ENCODE measurements around the gene GRIK3.

Gene GRIK3

GRCh38 chr1:36879613-36880012, 154.7 kb downstream of the GRIK3 start:
- DNase-seq (ENCODE audit: low read depth in 3 of 3) = no peak

GRCh38 chr1:36876990-36877389, 157.3 kb downstream of the GRIK3 start:
- no peak for DNase-seq (ENCODE audit: low read depth in 3 of 3)

- DNase-seq (ENCODE audit: low read depth in 3 of 3) = no peak
These were observed 159.8 kb downstream of the GRIK3 start for GRCh38 chr1:36874271-36875060.

GRCh38 chr1:36872858-36873257, 161.5 kb downstream of the GRIK3 start:
- DNase-seq (ENCODE audit: low read depth in 3 of 3) = no peak

- DNase-seq (ENCODE audit: low read depth in 3 of 3) = no peak
These were observed 162.1 kb downstream of the GRIK3 start for GRCh38 chr1:36872126-36872754.

GRCh38 chr1:36871146-36871971, 163.0 kb downstream of the GRIK3 start:
- DNase-seq (ENCODE audit: low read depth in 3 of 3) = no peak

- no peak for DNase-seq (ENCODE audit: low read depth in 3 of 3)
These were observed 164.5 kb downstream of the GRIK3 start for GRCh38 chr1:36869826-36870225.

GRCh38 chr1:36869054-36869453, 165.3 kb downstream of the GRIK3 start:
- no peak for DNase-seq (ENCODE audit: low read depth in 3 of 3)

- no peak for DNase-seq (ENCODE audit: low read depth in 3 of 3)
These were observed 166.7 kb downstream of the GRIK3 start for GRCh38 chr1:36867575-36867974.

GRCh38 chr1:36866169-36866814, 168.0 kb downstream of the GRIK3 start:
- DNase-seq (ENCODE audit: low read depth in 3 of 3) = no peak

GRCh38 chr1:36865602-36865900, 168.8 kb downstream of the GRIK3 start:
- no peak for DNase-seq (ENCODE audit: low read depth in 3 of 3)

- DNase-seq (ENCODE audit: low read depth in 3 of 3) = no peak
These were observed 169.3 kb downstream of the GRIK3 start for GRCh38 chr1:36864823-36865601.

- DNase-seq (ENCODE audit: low read depth in 3 of 3) = peak; percentile 7 to 26 (median 11)
These were observed 170.0 kb downstream of the GRIK3 start for GRCh38 chr1:36864182-36864822.

- no peak for DNase-seq (ENCODE audit: low read depth in 3 of 3)
These were observed 170.8 kb downstream of the GRIK3 start for GRCh38 chr1:36863500-36863899.

GRCh38 chr1:36863061-36863460, 171.3 kb downstream of the GRIK3 start:
- no peak for DNase-seq (ENCODE audit: low read depth in 3 of 3)

GRCh38 chr1:36861375-36861774, 172.9 kb downstream of the GRIK3 start:
- no peak for DNase-seq (ENCODE audit: low read depth in 3 of 3)

GRCh38 chr1:36859926-36860325, 174.4 kb downstream of the GRIK3 start:
- no peak for DNase-seq (ENCODE audit: low read depth in 3 of 3)

- DNase-seq (ENCODE audit: low read depth in 3 of 3) = no peak
These were observed 175.3 kb downstream of the GRIK3 start for GRCh38 chr1:36858981-36859380.

GRCh38 chr1:36858553-36858952, 175.8 kb downstream of the GRIK3 start:
- no peak for DNase-seq (ENCODE audit: low read depth in 3 of 3)

- no peak for DNase-seq (ENCODE audit: low read depth in 3 of 3)
These were observed 176.6 kb downstream of the GRIK3 start for GRCh38 chr1:36857754-36858153.

Data from stimulated activated CD4-positive, alpha-beta T cell treated with anti-CD3 and anti-CD28 coated beads, TNF-alpha, amount 100 ng/mL, for 48 hours (primary cell).